H9 (cell line): ENCODE results near the gene MYD88. TPM values are rescaled to one million over a fixed set of nuclear protein-coding genes. Genes with fewer than 3 reads are reported as not detected.
A peak's percentile ranks its signal among the peaks of the same experiment; 100 is the strongest.

Source experiments
- DNase-seq: peaks from one replicate; pipeline ENCODE4 v3.0.0-alpha.2; 2017
- H2AFZ ChIP-seq: one replicate; pipeline ENCODE4 v1.6.1; 2013; ENCODE audit warnings: mild to moderate bottlenecking, low read length, control low read depth, moderate library complexity
- H2AK5ac ChIP-seq: 2 replicates; pipeline ENCODE4 v1.6.1; 2013; ENCODE audit warnings: low read length, control low read depth, mixed read lengths; ENCODE audit not compliant: insufficient read length
- H2BK120ac ChIP-seq: one replicate; pipeline ENCODE4 v1.6.1; 2013; ENCODE audit warnings: low read depth, mild to moderate bottlenecking, low read length, control low read depth, inconsistent platforms; ENCODE audit not compliant: poor library complexity, severe bottlenecking
- H2BK12ac ChIP-seq: 2 replicates; pipeline ENCODE4 v1.6.1; 2013; ENCODE audit warnings: low read length, control low read depth, mixed read lengths, low read depth; ENCODE audit not compliant: insufficient read length
- H2BK15ac ChIP-seq: 2 replicates; pipeline ENCODE4 v1.6.1; 2013; ENCODE audit warnings: low read depth, low read length, control low read depth
- H2BK20ac ChIP-seq: one replicate; pipeline ENCODE4 v1.6.1; 2013; ENCODE audit warnings: low read depth, mild to moderate bottlenecking, low read length, control low read depth, inconsistent platforms; ENCODE audit not compliant: poor library complexity, severe bottlenecking
- H2BK5ac ChIP-seq: 2 replicates; pipeline ENCODE4 v1.6.1; 2013; ENCODE audit warnings: low read length, control low read depth, mixed read lengths; ENCODE audit not compliant: insufficient read length
- H3K14ac ChIP-seq: 2 replicates; pipeline ENCODE4 v1.6.1; 2013; ENCODE audit warnings: low read length, control low read depth; ENCODE audit not compliant: insufficient read depth
- H3K18ac ChIP-seq: 2 replicates; pipeline ENCODE4 v1.6.1; 2013; ENCODE audit warnings: low read depth, mild to moderate bottlenecking, mixed read lengths, low read length, control low read depth; ENCODE audit not compliant: insufficient read length
- H3K23ac ChIP-seq: 2 replicates; pipeline ENCODE4 v1.6.1; 2013; ENCODE audit warnings: low read length, control low read depth, mixed read lengths, low read depth; ENCODE audit not compliant: insufficient read length
- H3K23me2 ChIP-seq: 2 replicates; pipeline ENCODE4 v1.6.1; 2013; ENCODE audit warnings: low read depth, mild to moderate bottlenecking, mixed read lengths, low read length, control low read depth; ENCODE audit not compliant: insufficient read length, poor library complexity, severe bottlenecking
- H3K27ac ChIP-seq: 2 replicates; pipeline ENCODE4 v1.5.1; 2013; ENCODE audit warnings: low read length, control low read depth, mixed read lengths, low read depth; ENCODE audit not compliant: insufficient read length
- H3K27me3 ChIP-seq: 2 replicates; pipeline ENCODE4 v1.6.1; 2013; ENCODE audit warnings: low read length, control low read depth, inconsistent platforms; ENCODE audit not compliant: insufficient read depth
- H3K4ac ChIP-seq: 2 replicates; pipeline ENCODE4 v1.6.1; 2013; ENCODE audit warnings: low read depth, mild to moderate bottlenecking, control low read depth, inconsistent platforms, low read length, moderate library complexity
- H3K4me1 ChIP-seq: 2 replicates; pipeline ENCODE4 v1.6.1; 2013; ENCODE audit warnings: low read length, control low read depth, inconsistent platforms; ENCODE audit not compliant: insufficient read depth
- H3K4me2 ChIP-seq: 2 replicates; pipeline ENCODE4 v1.6.1; 2013; ENCODE audit warnings: low read length, control low read depth, mixed read lengths; ENCODE audit not compliant: insufficient read length, insufficient read depth
- H3K56ac ChIP-seq: 2 replicates; pipeline ENCODE4 v1.6.1; 2013; ENCODE audit warnings: low read depth, mild to moderate bottlenecking, mixed read lengths, low read length, control low read depth; ENCODE audit not compliant: insufficient read length
- H3K79me1 ChIP-seq: 2 replicates; pipeline ENCODE4 v1.6.1; 2013; ENCODE audit warnings: low read depth, mild to moderate bottlenecking, moderate library complexity, low read length, control low read depth, inconsistent platforms; ENCODE audit not compliant: insufficient read depth, poor library complexity, severe bottlenecking
- H3K79me2 ChIP-seq: 2 replicates; pipeline ENCODE4 v1.6.1; 2013; ENCODE audit warnings: low read length, control low read depth, inconsistent platforms; ENCODE audit not compliant: insufficient read depth
- H3K9ac ChIP-seq: 2 replicates; pipeline ENCODE4 v1.6.1; 2013; ENCODE audit warnings: low read length, control low read depth, mixed read lengths; ENCODE audit not compliant: insufficient read length; ENCODE audit errors: extremely low read depth
- H3K9me3 ChIP-seq: one replicate; pipeline ENCODE4 v1.6.1; 2013; ENCODE audit warnings: low read depth, low read length, inconsistent platforms; ENCODE audit not compliant: control insufficient read depth
- H3T11ph ChIP-seq: one replicate; pipeline ENCODE4 v1.6.1; 2013; ENCODE audit warnings: mild to moderate bottlenecking, low read length, control low read depth, inconsistent platforms
- H4K20me1 ChIP-seq: one replicate; pipeline ENCODE4 v1.6.1; 2013; ENCODE audit not compliant: control insufficient read depth, insufficient read length, insufficient read depth
- H4K5ac ChIP-seq: 2 replicates; pipeline ENCODE4 v1.6.1; 2013; ENCODE audit warnings: low read depth, mild to moderate bottlenecking, mixed read lengths, low read length, control low read depth; ENCODE audit not compliant: insufficient read length
- H4K8ac ChIP-seq: replicated peaks from 2 replicates; pipeline ENCODE4 v1.6.1; 2013; ENCODE audit warnings: low read length, control low read depth, mixed read lengths, low read depth; ENCODE audit not compliant: insufficient read length
- H4K91ac ChIP-seq: 2 replicates; pipeline ENCODE4 v1.6.1; 2013; ENCODE audit warnings: low read depth, mild to moderate bottlenecking, moderate library complexity, mixed read lengths, low read length, control low read depth; ENCODE audit not compliant: insufficient read length
- H3K27ac Mint-ChIP-seq, 3 experiments: 2 replicates in 2 of 3; 3 replicates in 1 of 3; pipeline ENCODE4 v1.8.0; 2020 to 2021; ENCODE audit warnings: mixed read lengths in 3 of 3, mild to moderate bottlenecking in 1 of 3, moderate library complexity in 1 of 3
- H3K27me3 Mint-ChIP-seq: 2 replicates; pipeline ENCODE4 v1.8.0; 2021; ENCODE audit warnings: low read depth, mild to moderate bottlenecking, moderate library complexity, mixed read lengths
- H3K36me3 Mint-ChIP-seq, 3 experiments: 2 replicates in 2 of 3; 3 replicates in 1 of 3; pipeline ENCODE4 v1.8.0; 2020 to 2021; ENCODE audit warnings: low read depth in 3 of 3, mixed read lengths in 3 of 3; ENCODE audit not compliant: insufficient read depth in 1 of 3
- H3K4me1 Mint-ChIP-seq, 2 experiments: 2 replicates each; pipeline ENCODE4 v1.8.0; 2020; ENCODE audit warnings: mixed read lengths in 2 of 2
- H3K4me3 Mint-ChIP-seq, 2 experiments: 2 replicates in 1 of 2; 3 replicates in 1 of 2; pipeline ENCODE4 v1.8.0; 2020 to 2021; ENCODE audit warnings: mild to moderate bottlenecking in 2 of 2, mixed read lengths in 2 of 2, moderate library complexity in 1 of 2
- H3K9me3 Mint-ChIP-seq, 2 experiments: 2 replicates in 1 of 2; 3 replicates in 1 of 2; pipeline ENCODE4 v1.8.0; 2020; ENCODE audit warnings: mild to moderate bottlenecking in 2 of 2, mixed read lengths in 2 of 2, moderate library complexity in 1 of 2
- WGBS: extraction: QIAGEN DNeasy Blood & Tissue Kit; methylation state at CpG from one replicate; pipeline ENCODE4 v1.1.7; 2013; ENCODE audit warnings: missing lambda C conversion rate, low lambda C conversion rate, mixed read lengths; ENCODE audit not compliant: insufficient read length; ENCODE audit errors: extremely low coverage; 5-methylcytosine and 5-hydroxymethylcytosine counted together
- total RNA-seq: library from RNA; stranded (reverse); gene quantifications from 2 replicates; pipeline ENCODE4 v1.2.1, GENCODE V29; 2021
- TF ChIP-seq, protein P1 (sequence below): fragments of 200-600 bp; sonication (generic); conservative IDR thresholded peaks from 3 replicates; pipeline ENCODE4 v1.8.0; 2021; ENCODE audit warnings: antibody characterized with exemption, mild to moderate bottlenecking

The MYD88 gene
- total RNA-seq, 1 experiment from 2014 or later, result 33.4 TPM

DNA sequence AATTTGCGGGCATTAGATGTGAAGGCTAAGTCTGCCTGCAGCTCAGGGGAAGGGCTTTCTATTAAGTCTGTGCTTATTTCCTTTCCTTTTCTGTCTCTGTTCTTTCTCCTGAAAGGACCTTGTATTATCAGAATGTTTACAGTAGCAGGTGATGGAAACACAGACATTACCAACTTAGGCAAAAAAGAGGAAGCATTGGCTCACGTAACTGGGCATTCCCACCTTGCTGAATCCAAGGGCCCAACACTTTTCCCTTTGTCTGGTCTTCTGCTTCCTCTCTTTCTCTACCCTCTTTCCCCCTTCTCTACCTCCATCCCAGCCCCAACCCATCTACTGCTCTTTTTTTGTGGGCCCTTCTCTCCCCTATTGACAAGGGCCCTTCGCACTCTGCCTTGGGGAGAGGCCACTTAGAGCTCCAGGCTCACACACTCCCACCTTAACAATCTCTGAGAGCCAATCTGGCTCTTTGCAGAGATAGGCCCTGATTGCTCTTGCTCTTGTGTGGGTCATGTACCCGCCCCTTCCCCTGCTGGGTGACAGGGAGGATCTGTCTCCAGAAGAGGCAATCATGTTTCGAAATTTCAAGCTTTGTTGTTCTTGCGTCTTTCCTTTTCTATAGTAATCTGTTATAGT, 36.5 kb upstream of the MYD88 start:
- Histone ChIP-seq H3K4ac (no peak overlapping the region), H3K14ac (no peak overlapping the region), H3K79me2 (no peaks in the 10 kb centered on the region), H2BK120ac (no peak overlapping the region), H3K79me1 (no peaks in the 10 kb centered on the region), H3K56ac (no peak overlapping the region), H2AK5ac (no peak overlapping the region), H4K8ac (no peak overlapping the region), H3K18ac (no peak overlapping the region), H3K9ac (no peak overlapping the region), H3K4me1 (peaks cover 3% of the 10 kb centered on the region; the same call in 1 of the 2 replicates), H3K23me2 (no peaks in the 10 kb centered on the region), H4K20me1 (no peaks in the 10 kb centered on the region), H3K27me3 (no peaks in the 10 kb centered on the region; the same call in 1 of the 2 replicates), H4K5ac (no peak overlapping the region), H3K23ac (no peak overlapping the region), H4K91ac (no peak overlapping the region), H2AFZ (no peak overlapping the region), H2BK12ac (no peak overlapping the region), H3K4me2 (no peak overlapping the region), H3K27ac (no peak overlapping the region), H2BK20ac (no peak overlapping the region), H2BK15ac (no peak overlapping the region), H3K9me3 (no peaks in the 10 kb centered on the region), H3T11ph (no peak overlapping the region), H2BK5ac (no peak overlapping the region)
- peaks cover 30 to 33% of the 10 kb centered on the region in 2 experiments for H3K4me1 Mint-ChIP-seq
- H3K4me3 Mint-ChIP-seq, result no peak overlapping the region
- H3K9me3 Mint-ChIP-seq, result peaks cover 4 to 5% of the 10 kb centered on the region in 2 experiments; a peak in 4 of 5 replicates
- no peak for DNase-seq
- H3K27ac Mint-ChIP-seq, result peak overlapping the region in 1 of 3 experiments; percentile 14; a peak in 1 of 7 replicates
- TF ChIP-seq, protein P1, sequence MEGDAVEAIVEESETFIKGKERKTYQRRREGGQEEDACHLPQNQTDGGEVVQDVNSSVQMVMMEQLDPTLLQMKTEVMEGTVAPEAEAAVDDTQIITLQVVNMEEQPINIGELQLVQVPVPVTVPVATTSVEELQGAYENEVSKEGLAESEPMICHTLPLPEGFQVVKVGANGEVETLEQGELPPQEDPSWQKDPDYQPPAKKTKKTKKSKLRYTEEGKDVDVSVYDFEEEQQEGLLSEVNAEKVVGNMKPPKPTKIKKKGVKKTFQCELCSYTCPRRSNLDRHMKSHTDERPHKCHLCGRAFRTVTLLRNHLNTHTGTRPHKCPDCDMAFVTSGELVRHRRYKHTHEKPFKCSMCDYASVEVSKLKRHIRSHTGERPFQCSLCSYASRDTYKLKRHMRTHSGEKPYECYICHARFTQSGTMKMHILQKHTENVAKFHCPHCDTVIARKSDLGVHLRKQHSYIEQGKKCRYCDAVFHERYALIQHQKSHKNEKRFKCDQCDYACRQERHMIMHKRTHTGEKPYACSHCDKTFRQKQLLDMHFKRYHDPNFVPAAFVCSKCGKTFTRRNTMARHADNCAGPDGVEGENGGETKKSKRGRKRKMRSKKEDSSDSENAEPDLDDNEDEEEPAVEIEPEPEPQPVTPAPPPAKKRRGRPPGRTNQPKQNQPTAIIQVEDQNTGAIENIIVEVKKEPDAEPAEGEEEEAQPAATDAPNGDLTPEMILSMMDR, result no peak
- WGBS, result no CpG with 5 or more reads among the region's 6 CpGs
- peaks cover 14% of the 10 kb centered on the region for H3K27me3 Mint-ChIP-seq
- H3K36me3 Mint-ChIP-seq, result peaks cover 0 to 2% (median 0%) of the 10 kb centered on the region in 3 experiments; a peak in 2 of 7 replicates
